ENCODE results near the gene NOXO1.
A peak's percentile ranks its signal among the peaks of the same experiment; 100 is the strongest.
"Not testable (repeated sequence)": the region's sequence is repeated elsewhere in the genome, so short reads cannot be mapped to it uniquely, and the experiment has no call there.

Gene NOXO1

DNA sequence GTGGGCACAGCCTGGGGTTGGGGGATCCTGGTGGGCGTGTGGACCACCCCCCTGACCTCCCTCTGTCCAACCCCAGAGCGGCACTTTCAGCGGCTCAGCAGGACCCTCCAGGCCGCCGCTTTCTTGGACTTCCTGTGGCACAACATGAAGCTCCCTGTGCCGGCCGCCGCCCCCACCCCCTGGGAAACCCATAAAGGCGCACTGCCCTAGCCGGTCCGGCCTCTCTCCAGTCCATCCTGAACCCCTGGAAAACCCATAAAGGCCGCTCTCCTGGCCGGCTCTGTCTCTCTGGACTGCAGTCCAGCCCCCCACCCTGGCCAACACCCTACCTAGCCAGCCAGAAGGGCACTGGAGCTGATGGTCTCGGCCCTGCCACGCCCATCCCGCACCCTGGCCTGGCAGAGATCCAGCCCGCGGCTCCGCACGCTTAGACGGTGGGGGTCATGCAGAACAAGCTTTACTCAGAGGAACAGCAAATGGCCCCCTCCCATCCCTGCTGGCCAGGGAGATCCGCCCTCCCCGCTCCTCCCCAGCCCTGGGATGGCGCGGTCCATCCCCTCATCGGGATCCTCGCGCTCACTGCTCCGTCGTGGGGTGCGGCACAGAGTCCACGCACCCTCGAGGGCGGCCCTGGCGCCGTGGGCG, 2.7 kb downstream of the NOXO1 start:
- no peak for DNase-seq

DNA sequence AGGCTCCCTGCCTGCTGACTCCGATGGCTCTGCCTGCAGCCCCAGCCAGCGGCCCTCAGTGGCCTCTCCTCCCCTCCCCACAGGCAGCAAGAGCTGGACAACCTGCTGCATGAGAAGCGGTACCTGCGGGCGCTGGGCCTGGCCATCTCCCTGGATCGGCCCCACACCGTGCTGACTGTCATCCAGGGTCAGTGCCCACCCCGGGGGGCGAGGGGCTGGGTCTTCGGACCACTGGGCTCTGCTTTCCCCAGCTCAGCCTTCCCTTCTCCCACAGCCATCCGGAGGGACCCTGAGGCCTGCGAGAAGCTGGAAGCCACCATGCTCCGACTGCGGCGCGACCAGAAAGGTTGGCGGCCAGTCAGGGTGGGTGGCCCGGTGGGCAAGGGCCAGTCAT, 3.4 kb downstream of the NOXO1 start:
- DNase-seq = no peak

DNA sequence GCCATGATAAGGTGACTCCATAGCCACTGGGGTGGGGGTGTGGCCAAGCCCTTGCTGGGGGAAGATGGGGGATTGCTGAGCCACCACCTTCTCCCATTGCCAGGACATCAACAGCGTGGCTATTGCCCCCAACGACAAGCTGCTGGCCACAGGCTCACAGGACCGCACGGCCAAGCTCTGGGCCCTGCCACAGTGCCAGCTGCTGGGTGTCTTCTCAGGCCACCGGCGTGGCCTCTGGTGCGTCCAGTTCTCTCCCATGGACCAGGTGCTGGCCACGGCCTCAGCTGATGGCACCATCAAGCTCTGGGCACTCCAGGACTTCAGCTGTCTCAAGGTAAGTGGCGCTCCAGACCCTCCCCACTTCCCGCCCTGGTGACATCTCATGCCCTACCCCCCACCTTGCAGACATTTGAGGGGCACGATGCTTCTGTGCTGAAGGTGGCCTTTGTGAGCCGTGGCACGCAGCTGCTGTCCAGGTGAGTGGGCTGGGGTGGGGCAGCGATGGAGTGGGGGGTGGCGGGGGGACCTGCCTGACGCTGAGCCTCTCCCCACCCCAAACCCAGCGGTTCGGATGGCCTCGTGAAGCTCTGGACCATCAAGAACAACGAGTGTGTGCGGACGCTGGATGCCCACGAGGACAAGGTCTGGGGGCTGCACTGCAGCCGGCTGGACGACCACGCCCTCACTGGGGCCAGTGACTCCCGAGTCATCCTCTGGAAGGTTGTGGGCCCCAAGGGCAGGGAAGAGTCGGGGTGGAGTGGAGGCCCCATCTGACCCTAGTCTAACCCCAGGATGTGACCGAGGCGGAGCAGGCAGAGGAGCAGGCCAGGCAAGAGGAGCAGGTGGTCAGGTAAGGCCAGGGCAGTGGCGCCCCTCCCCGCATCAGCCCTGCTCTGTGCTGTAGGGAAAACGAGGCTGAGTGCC, 4.1 kb downstream of the NOXO1 start:
- DNase-seq = no peak

DNA sequence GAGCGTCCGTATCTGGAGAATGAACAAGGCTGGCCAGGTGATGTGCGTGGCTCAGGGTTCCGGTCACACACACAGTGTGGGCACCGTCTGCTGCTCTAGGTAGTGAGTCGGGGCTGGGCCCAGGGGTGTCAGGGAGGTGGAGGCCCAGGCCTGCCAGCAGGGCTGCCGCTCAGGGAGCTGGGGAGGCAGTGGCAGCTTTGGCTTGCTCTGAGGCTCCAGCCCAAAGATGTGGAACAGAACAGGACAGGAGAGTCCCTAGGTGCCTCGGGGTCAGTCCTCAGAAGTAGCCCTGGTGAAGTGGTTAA, 5.1 kb downstream of the NOXO1 start:
- no peak for DNase-seq

DNA sequence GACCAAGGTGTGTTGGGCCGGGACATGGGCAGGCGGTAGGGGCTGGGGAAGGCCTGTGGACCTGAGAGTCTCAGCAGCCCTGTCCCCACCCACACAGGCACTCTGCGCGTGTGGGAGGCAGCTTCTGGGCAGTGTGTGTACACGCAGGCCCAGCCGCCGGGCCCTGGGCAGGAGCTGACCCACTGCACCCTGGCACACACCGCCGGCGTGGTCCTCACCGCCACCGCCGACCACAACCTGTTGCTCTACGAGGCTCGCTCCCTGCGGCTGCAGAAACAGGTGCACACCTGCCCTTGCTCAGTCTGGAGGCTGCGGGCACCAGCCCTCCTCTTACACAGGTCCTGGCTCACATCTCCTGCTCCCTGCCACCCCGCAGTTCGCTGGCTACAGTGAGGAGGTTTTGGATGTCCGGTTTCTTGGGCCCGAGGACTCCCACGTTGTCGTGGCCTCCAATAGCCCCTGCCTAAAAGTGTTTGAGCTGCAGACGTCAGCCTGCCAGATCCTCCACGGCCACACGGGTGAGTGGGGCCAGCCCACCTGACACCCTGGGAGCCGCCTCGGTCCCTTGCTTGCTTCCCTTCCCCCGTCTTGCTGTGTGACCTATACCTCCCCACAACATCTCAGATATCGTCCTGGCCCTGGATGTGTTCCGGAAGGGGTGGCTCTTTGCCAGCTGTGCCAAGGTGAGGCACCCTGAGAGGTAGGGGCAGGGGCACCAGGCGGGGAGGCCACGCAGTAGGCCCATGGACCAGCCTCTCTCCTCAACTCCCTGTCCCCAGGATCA, 5.6 kb downstream of the NOXO1 start:
- DNase-seq = no peak

DNA sequence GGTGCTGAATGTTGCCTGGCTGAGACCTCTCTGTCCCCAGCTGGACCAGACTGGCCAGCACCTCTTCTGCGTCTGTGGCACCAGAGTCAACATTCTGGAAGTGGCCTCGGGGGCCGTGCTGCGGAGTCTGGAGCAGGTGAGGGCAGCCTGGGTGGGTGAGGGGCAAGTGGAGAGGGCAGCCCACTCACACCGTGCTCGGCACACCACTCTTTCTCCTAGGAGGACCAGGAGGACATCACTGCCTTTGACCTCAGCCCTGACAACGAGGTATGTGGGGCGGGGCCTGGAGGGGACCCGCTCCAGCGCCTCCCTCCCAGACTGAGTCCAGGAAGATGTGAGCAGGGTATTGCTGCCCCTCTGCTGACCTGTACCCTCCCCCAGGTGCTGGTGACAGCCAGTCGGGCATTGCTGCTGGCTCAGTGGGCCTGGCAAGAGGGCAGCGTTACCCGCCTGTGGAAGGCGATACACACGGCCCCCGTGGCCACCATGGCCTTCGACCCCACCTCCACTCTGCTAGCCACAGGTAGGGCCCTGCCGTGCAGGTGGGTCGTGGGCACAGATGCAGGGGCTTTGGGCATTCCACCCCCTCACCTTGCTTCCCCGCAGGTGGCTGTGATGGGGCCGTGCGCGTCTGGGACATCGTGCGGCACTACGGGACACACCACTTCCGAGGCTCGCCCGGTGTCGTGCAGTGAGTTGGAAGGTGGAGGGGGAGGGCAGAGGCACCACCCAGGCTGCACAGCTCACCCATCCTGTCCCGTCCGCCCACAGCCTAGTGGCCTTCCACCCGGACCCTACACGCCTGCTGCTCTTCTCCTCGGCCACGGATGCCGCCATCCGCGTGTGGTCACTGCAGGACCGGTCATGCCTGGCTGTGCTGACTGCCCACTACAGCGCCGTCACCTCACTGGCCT, 6.9 kb downstream of the NOXO1 start:
- no peak for DNase-seq

DNA sequence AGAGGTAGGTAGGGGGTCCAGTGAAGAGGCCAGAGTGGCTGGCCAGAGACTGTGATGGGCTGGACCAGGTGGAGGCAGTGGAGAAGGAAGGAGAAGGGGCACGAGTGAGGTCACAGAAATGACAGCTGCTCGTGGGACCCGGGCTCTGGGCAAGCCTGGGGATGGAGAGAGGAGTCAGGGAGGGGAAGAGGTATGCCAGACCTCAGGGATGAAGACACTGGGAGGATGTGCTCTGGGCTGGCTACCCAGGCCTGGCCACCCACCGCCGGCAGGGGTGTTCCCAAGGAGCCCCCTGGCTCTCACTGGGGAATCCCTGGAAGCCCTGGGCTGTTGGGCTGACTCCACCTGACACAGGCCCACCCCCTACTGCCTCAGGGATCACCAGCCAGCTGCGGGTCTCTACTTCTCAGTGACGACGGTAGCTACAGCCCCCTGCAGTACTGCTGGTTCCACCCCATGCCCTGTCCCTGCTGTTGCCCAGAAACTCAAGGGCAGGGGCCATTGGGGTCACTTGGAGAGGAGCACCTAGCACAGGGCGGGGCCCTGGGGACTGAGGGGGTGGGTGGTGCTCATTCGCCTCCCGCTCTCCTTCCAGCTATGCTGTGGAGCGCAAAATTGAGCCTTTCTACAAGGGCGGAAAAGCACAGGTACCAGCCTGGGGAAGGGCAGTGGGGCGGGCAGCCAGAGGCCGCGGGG, 7.7 kb downstream of the NOXO1 start:
- no peak for DNase-seq

DNA sequence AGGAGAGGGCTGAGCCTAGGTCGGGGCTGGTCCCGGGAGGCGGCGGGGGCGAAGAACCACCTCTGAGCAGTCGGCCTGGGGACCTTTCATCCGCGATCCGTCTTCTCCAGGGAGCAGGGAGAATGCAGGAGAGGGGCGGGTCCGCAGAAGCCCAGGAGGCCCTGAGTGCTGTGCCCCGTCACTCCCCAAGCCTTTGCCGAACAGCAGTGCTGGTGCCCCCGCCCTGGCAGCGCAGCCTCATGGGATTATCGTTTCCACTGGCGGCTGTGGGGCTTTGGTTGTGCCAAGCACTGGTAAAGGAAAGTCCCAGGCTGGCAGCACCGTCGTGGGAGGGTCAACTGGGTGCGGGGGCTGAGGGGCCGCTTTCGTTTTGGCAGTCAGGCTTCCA, 8.8 kb downstream of the NOXO1 start:
- peak; percentile 14 for DNase-seq

DNA sequence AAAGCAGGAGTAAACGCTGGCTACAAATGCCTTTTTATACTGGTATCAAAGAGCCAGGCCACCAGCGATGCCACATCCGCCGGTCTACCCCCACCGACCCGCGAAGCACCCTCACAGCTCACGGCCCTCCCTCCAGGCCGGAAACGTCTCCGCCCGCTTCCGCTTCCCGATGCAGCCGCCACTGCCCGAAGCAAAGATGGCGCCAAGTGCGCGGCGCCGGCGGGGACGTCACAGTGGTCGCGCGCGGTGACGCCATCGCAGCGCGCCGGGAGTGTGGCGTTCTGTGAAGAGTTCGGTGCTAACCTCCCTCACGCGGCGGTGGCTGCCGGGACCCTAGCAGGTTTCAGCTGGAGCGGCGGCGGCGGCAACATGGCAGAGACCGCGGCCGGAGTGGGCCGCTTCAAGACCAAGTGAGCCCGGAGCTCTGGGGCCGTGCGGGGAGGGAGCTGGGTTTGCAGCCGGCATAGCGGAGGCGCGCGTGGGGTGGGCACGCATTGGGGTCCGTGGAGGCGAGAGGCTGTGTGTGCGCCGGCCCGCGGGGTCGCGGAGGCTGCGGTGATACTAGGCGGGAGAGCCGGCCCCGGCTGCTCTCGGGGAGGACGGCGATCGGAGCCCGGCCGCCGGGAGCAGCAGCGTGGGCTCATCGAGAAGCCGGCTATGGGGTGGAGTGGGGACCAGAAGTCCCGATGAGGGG, 9.3 kb downstream of the NOXO1 start, which contains the start of gene TBL3:
TBL3 (plus strand) TSS at position 258 of the 694 bp plus-strand sequence; CDS start at position 370, 112 bp downstream.
- peak; percentile 94 for DNase-seq

DNA sequence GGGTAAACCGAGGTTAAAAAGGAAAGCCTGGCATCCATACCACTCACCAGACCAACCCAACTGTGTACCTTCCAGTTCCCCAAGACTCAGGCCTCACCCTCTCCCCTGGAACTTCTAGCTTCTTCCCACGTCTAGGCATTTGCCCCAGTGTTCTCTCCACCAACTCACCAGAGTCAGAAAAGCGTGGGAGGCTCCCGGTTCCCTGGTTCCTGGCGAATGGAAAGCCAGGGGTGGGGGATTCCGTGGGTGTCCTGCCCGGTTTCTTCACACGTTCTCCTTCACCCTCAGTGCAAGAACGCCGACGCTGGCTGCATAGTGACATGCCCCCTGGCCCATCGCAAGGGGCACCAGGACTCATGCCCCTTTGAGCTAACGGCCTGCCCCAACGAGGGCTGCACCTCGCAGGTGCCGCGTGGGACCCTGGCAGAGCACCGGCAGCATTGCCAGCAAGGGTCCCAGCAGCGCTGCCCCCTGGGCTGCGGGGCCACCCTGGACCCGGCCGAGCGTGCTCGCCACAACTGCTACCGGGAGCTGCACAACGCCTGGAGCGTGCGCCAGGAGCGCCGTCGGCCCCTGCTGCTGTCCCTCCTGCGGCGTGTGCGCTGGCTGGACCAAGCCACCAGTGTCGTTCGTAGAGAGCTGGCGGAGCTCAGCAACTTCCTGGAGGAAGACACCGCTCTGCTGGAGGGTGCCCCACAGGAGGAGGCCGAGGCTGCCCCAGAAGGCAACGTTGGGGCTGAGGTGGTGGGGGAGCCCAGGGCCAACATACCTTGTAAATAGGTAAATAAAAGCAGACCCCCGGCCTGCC, 12.9 kb downstream of the NOXO1 start:
- no peak for DNase-seq

DNA sequence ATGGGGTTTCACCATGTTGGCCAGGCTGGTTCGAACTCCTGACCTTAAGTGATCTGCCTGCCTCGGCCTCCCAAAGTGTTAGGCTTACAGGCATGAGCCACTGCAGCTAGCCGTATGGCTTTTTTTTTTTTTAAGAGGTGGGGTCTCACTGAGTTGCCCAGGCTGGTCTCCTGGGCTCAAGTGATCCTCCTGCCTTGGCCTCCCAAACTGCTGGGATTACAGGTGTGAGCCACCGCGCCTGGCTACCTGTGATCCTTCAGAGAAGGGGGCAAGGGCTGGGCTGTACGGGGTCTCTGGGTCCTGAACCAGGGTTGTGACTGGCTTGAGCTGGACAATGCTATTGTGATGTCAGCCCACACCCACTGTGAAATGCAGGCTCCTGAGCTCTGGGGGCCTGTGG, 14.8 kb downstream of the NOXO1 start, which contains the start of gene RNF151:
RNF151 (plus strand) TSS at position 397 of the 400 bp plus-strand sequence. CDS start 26 bp downstream, outside the sequence.
- DNase-seq = no peak

DNA sequence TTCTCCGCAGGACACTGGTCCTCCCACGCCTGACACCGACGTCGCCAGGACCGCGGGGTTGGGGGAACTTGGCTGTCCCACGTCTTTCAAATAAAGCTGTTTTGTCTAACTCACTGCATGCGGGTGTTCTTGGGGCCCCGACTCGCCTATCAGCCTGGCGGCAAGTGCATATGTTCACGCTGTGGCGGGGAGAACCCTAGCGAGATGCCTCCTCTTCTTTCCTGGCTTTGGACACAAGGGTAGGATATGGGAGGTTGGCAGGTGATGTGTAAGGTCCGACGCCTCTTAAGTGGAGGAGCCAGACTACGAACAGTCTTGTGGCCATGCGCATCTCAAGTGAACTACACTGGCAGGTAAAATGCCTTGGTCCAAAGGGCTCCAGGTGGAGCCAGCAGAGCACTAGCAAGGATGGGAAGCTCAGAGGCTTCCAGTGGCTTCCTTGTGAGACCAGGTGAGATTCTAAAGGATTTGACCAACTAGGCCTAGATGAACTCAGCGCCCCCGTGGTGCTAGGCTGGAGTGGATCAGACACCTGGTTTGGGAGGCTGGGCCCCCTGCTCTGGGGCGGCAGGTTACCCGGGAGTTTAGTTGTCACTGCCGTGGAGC, 15.8 kb downstream of the NOXO1 start:
- no peak for DNase-seq

DNA sequence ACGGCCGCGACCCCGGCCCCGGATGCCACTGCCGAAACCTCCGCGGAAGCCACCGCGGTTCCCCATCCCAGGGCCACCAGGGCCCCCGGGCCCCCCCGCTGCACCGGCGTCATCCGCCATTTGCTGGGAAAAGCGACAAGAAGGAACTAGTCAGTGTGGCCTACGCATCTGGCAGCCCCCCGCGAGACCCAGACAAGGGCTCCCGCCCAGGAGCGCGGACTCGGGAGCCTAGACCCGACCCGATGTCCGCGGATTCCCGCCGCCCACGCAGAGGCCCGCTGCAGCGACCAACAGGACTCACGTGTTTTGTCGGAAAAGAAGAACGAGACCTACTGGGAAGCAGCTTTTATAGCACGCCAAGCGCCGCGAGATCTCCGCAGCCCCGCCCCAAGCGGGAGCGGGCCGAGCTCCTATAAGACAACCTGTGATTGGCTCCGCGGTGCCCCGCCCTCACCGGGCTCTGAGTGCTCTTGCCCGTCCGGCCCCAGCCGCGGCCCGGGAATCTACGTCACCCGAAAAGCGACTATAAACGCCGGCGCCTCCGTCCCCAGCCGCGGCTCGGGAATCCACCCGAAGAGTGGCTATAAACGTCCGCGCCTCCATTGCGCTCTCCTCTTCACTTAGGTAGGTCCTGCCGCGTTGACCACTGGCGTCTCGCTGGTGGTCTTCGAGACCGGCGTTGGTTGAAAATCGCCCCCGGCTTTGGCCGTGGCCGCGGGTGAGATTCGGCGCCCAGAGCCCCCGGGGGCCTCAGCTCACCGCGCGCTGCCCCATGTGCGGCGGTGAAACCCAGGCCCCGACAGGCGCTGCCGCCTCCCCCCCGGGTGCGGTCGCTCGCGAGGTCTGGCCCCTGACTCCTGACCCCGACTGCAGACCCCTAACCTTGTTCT, 16.5 kb downstream of the NOXO1 start, which contains the start of gene RPS2:
RPS2 (minus strand) TSS at position 321 of the 890 bp plus-strand sequence; CDS start at position 120, 201 bp downstream.
- peak; percentile 99 for DNase-seq

DNA sequence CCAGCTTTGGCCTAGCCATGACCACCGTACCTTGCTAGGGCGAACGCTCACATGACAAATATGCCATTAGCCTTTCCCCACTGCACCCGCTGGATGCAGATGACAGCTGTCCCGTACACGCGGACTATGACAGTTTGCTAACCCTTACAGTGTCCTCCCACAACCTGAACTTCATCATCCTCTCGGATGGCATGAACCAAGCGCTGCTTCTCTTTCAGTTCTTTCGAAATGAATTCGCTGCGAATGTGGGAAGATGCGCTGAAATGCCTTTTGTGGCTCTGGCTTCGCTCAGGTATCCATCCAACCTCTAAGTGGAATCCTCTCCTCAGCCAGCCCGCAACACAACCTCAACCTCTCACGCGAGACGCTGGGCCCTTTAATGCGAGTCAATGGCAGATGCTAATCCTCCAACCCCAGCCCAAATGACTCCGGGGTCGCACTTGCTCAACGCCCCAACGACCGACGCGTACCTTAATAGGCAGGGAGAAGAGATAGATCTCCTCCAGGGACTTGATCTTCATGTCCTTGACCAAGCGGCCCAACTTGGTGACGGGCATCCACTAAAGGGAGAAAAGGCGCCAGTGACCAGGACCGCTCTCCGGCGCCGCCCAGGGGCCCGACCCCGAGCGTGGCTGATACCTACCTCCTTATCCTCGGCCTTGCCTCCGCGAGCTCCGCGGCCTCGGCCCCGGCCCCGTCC, 17.3 kb downstream of the NOXO1 start:
- DNase-seq = peak; percentile 40

DNA sequence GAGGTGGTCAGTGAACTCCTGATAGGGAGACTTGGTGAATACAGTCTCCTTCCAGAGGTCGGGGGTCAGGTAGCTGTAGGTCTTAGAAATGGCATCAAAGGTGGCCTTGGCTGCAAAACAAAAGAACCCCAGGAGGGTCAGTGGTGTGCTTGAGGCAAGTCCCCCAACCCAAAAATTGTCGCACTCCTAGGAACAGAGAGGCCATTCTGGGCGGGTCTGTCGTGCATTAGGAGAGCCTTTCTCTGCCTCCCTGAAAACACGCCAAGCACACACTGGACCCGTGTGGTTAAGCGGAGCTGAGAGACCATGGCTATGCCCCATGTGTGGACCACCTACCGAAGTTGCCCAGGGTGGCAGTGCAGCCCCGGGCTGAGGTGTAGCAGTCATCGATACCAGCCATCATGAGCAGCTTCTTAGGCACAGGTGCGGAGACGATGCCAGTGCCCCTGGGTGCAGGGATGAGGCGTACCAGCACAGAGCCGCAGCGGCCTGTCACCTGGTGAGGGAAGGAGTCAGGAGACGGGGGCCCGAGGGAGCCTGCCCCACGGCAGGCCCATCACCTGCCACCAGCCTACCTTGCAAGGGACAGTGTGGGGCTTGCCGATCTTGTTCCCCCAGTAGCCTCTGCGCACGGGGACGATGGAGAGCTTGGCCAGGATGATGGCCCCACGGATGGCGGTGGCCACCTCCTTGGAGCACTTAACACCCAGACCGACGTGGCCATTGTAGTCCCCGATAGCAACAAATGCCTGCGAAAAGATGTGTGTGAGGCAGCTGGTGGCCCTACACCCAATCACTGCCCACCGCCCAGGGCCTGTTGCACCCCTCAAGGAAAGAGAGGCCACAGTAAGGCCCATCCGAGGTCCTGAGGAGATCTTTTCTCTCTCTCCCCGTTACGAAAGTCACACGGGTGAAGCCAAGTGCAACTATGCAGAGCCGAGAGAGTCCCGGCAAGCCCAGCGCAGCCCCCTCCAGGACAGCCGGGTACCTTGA, 18.8 kb downstream of the NOXO1 start:
- not testable (repeated sequence) for DNase-seq

DNA sequence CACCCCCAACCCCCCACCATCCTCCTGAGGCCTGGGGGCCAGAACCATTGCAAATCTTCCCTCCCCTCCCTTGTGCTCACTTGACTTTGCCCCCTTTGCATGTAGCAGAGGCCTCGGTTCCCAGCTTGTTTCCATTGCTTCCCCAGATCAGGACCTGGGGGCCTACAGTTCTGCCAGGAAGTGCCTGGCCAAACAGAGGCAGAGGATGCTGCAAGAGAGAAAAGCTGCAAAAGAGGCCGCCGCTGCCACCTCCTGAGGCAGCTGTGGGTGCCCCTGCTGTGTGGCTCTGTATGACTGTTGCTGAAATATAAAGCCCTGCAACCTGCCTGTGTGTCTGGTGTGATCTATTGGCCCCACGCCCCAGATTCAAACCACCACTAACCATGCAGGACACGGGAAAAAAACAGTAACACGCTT, 19.6 kb downstream of the NOXO1 start:
- DNase-seq = peak; percentile 25
